ENCODE measurements around the gene AOC2. TPM values are rescaled to one million over a fixed set of nuclear protein-coding genes. Genes with fewer than 3 reads are reported as not detected.
"Not testable (repeated sequence)": the region's sequence is repeated elsewhere in the genome, so short reads cannot be mapped to it uniquely, and the experiment has no call there.

The AOC2 gene
- total and polyA plus RNA-seq, 4 donors, result 0.17 to 2.4 (median 0.41) TPM

DNA sequence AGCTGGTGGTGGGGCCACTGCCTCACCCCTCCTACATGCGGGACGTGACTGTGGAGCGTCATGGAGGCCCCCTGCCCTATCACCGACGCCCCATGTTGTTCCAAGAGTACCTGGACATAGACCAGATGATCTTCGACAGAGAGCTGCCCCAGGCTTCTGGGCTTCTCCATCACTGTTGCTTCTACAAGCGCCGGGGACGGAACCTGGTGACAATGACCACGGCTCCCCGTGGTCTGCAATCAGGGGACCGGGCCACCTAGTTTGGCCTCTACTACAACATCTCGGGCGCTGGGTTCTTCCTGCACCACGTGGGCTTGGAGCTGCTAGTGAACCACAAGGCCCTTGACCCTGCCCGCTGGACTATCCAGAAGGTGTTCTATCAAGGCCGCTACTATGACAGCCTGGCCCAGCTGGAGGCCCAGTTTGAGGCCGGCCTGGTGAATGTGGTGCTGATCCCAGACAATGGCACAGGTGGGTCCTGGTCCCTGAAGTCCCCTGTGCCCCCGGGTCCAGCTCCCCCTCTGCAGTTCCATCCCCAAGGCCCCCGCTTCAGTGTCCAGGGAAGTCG, 23.4 kb downstream of the AOC2 start:
- WGBS, result 34% methylated on average over 21 of the region's 21 CpGs
- Histone ChIP-seq H3K4me3 (ENCODE audit: low read depth in 1 of 3, low read length in 3 of 3) (peak overlapping the region; percentile 56 to 61 (median 60)), H3K27ac (ENCODE audit: low read depth in 1 of 2, low read length in 2 of 2) (peak overlapping the region; percentile 78), H3K9ac (ENCODE audit: low read depth in 1 of 2, low read length in 2 of 2) (peak overlapping the region in 1 of 2 donors; percentile 53), H3K4me1 (ENCODE audit: control insufficient read depth in 4 of 4, insufficient read depth in 4 of 4, low read length in 3 of 4) (peaks cover 3 to 64% (median 55%) of the 10 kb centered on the region in 4 donors)
- H3K27me3 ChIP-seq (ENCODE audit: control insufficient read depth in 4 of 4, insufficient read depth in 4 of 4, low read length in 3 of 4); H3K36me3 ChIP-seq (ENCODE audit: control insufficient read depth in 4 of 4, insufficient read depth in 3 of 4, low read depth in 1 of 4, low read length in 3 of 4); DNase-seq (ENCODE audit: low spot score); H3K9me3 ChIP-seq (ENCODE audit: control insufficient read depth in 4 of 4, low read length in 3 of 4): not testable (repeated sequence)
- TF ChIP-seq RXRA (IDR thresholded peaks at IDR 0.05), result peak; percentile 33 to 59

- 38% methylated on average over 12 of the region's 12 CpGs for WGBS
- no peak for DNase-seq (ENCODE audit: low spot score)
- Histone ChIP-seq H3K27ac (ENCODE audit: low read depth in 1 of 2, low read length in 2 of 2) (peak overlapping the region; percentile 40 to 78), H3K4me1 (ENCODE audit: control insufficient read depth in 4 of 4, insufficient read depth in 4 of 4, low read length in 3 of 4) (peaks cover 3 to 69% (median 60%) of the 10 kb centered on the region in 4 donors), H3K9ac (ENCODE audit: low read depth in 1 of 2, low read length in 2 of 2) (peak overlapping the region in 1 of 2 donors; percentile 8), H3K36me3 (ENCODE audit: control insufficient read depth in 4 of 4, insufficient read depth in 3 of 4, low read depth in 1 of 4, low read length in 3 of 4) (peaks cover 0 to 13% (median 8%) of the 10 kb centered on the region in 4 donors), H3K4me3 (ENCODE audit: low read depth in 1 of 3, low read length in 3 of 3) (peak overlapping the region; percentile 5 to 61 (median 60)), H3K27me3 (ENCODE audit: control insufficient read depth in 4 of 4, insufficient read depth in 4 of 4, low read length in 3 of 4) (no peaks in the 10 kb centered on the region), H3K9me3 (ENCODE audit: control insufficient read depth in 4 of 4, low read length in 3 of 4) (no peaks in the 10 kb centered on the region)
- TF ChIP-seq SP1 (IDR thresholded peaks at IDR 0.05) (no peak), GABPA (IDR thresholded peaks at IDR 0.05 in 1 of 2, conservative IDR thresholded peaks at IDR 0.05 in 1 of 2) (no peak), HNF4A (conservative IDR thresholded peaks at IDR 0.05) (no peak), FOXA2 (IDR thresholded peaks at IDR 0.05) (no peak), FOXA1 (IDR thresholded peaks at IDR 0.05) (no peak), HNF4G (IDR thresholded peaks at IDR 0.05) (no peak), REST (IDR thresholded peaks at IDR 0.05) (no peak), ZBTB33 (IDR thresholded peaks at IDR 0.05) (no peak), RAD21 (IDR thresholded peaks at IDR 0.05) (no peak), RXRA (IDR thresholded peaks at IDR 0.05) (no peak), JUND (IDR thresholded peaks at IDR 0.05) (no peak), EGR1 (IDR thresholded peaks at IDR 0.05; ENCODE audit: low read depth in 2 of 2) (no peak), YY1 (IDR thresholded peaks at IDR 0.05) (no peak), NR2F2 (IDR thresholded peaks at IDR 0.05) (no peak), ATF3 (IDR thresholded peaks at IDR 0.05) (no peak)
- TF ChIP-seq, protein P1, sequence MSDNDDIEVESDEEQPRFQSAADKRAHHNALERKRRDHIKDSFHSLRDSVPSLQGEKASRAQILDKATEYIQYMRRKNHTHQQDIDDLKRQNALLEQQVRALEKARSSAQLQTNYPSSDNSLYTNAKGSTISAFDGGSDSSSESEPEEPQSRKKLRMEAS (IDR thresholded peaks at IDR 0.05), result no peak
- TF ChIP-seq, protein P2, sequence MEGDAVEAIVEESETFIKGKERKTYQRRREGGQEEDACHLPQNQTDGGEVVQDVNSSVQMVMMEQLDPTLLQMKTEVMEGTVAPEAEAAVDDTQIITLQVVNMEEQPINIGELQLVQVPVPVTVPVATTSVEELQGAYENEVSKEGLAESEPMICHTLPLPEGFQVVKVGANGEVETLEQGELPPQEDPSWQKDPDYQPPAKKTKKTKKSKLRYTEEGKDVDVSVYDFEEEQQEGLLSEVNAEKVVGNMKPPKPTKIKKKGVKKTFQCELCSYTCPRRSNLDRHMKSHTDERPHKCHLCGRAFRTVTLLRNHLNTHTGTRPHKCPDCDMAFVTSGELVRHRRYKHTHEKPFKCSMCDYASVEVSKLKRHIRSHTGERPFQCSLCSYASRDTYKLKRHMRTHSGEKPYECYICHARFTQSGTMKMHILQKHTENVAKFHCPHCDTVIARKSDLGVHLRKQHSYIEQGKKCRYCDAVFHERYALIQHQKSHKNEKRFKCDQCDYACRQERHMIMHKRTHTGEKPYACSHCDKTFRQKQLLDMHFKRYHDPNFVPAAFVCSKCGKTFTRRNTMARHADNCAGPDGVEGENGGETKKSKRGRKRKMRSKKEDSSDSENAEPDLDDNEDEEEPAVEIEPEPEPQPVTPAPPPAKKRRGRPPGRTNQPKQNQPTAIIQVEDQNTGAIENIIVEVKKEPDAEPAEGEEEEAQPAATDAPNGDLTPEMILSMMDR (IDR thresholded peaks at IDR 0.05; ENCODE audit: low read depth, low read length, missing input control), result no peak
These were observed 24.0 kb downstream of the AOC2 start for GRCh38 chr17:42868338-42868737.

Data from liver (tissue), 9 donors.